CD14-positive monocyte (primary cell): ENCODE data around the gene SPCS2. TPM values are rescaled to one million over a fixed set of nuclear protein-coding genes. Genes with fewer than 3 reads are reported as not detected.

Experiments
- DNase-seq, 3 donors: peaks; one replicate each; pipeline ENCODE4 v3.0.0-alpha.2; 2011 to 2022
- H2AFZ ChIP-seq: 2 replicates; pipeline ENCODE4 v1.6.0; 2012; ENCODE audit warnings: mild to moderate bottlenecking, low read depth, low read length, inconsistent platforms; ENCODE audit not compliant: insufficient read depth, poor library complexity, severe bottlenecking
- H3K27ac ChIP-seq, 2 donors: 1 replicate in 1 of 2; 2 replicates in 1 of 2; pipeline ENCODE4 v1.5.1; 2012 to 2013; ENCODE audit warnings: low read length in 2 of 2, control low read depth in 1 of 2, inconsistent platforms in 1 of 2, low read depth in 1 of 2, mild to moderate bottlenecking in 1 of 2
- H3K27me3 ChIP-seq, 2 donors: one replicate each; pipeline versions ENCODE4 v1.6.0 to v1.6.1; 2011 to 2013; ENCODE audit warnings: low read length in 2 of 2; ENCODE audit not compliant: control insufficient read depth in 2 of 2, insufficient read depth in 2 of 2
- H3K36me3 ChIP-seq, 2 donors: replicated peaks in 1 of 2; 1 replicate in 1 of 2; 2 replicates in 1 of 2; pipeline versions ENCODE4 v1.5.1 to v1.6.1; 2012 to 2013; ENCODE audit warnings: low read length in 2 of 2, control low read depth in 1 of 2, inconsistent platforms in 1 of 2, mild to moderate bottlenecking in 1 of 2; ENCODE audit not compliant: insufficient read depth in 2 of 2, control insufficient read depth in 1 of 2
- H3K4me1 ChIP-seq, 2 donors: 1 replicate in 1 of 2; 2 replicates in 1 of 2; pipeline versions ENCODE4 v1.5.1 to v1.6.1; 2012 to 2013; ENCODE audit warnings: low read length in 2 of 2, control low read depth in 1 of 2, inconsistent platforms in 1 of 2, mild to moderate bottlenecking in 1 of 2, moderate library complexity in 1 of 2; ENCODE audit not compliant: insufficient read depth in 2 of 2, control insufficient read depth in 1 of 2
- H3K4me2 ChIP-seq: replicated peaks from 2 replicates; pipeline ENCODE3; 2012; ENCODE audit warnings: low read length, moderate library complexity, mild to moderate bottlenecking; ENCODE audit not compliant: poor library complexity, severe bottlenecking; ENCODE audit errors: extremely low read depth
- H3K4me3 ChIP-seq, 3 experiments: fragments of 200-600 bp in 1 of 3; sonication (generic) in 1 of 3; replicated peaks in 1 of 3; 1 replicate in 2 of 3; 2 replicates in 1 of 3; pipeline ENCODE4 v1.5.1; 2011 to 2013; ENCODE audit warnings: low read length in 3 of 3, mild to moderate bottlenecking in 3 of 3, control low read depth in 2 of 3, low read depth in 2 of 3, inconsistent platforms in 1 of 3, moderate library complexity in 1 of 3
- H3K79me2 ChIP-seq: 2 replicates; pipeline ENCODE4 v1.6.0; 2012; ENCODE audit warnings: mild to moderate bottlenecking, control low read depth, inconsistent platforms, low read length, moderate library complexity; ENCODE audit not compliant: insufficient read depth
- H3K9ac ChIP-seq: 2 replicates; pipeline ENCODE4 v1.6.0; 2017; ENCODE audit warnings: low read length, mild to moderate bottlenecking; ENCODE audit not compliant: insufficient read depth, poor library complexity, severe bottlenecking
- H3K9me3 ChIP-seq, 2 donors: replicated peaks in 1 of 2; 1 replicate in 1 of 2; 2 replicates in 1 of 2; pipeline versions ENCODE4 v1.5.1 to v1.6.1; 2012 to 2013; ENCODE audit warnings: low read length in 2 of 2, control low read depth in 1 of 2; ENCODE audit not compliant: control insufficient read depth in 1 of 2, insufficient read depth in 1 of 2
- H4K20me1 ChIP-seq: 2 replicates; pipeline ENCODE4 v1.6.0; 2012; ENCODE audit warnings: mild to moderate bottlenecking, low read length, control low read depth, moderate library complexity; ENCODE audit not compliant: insufficient read depth
- H3K27ac Mint-ChIP-seq, 7 donors: one replicate each; pipeline ENCODE4 v1.8.0; 2020; ENCODE audit warnings: mild to moderate bottlenecking in 7 of 7, mixed read lengths in 7 of 7, moderate library complexity in 6 of 7, inconsistent platforms in 2 of 7
- H3K27me3 Mint-ChIP-seq, 3 donors: one replicate each; pipeline ENCODE4 v1.8.0; 2021 to 2022; ENCODE audit warnings: low read depth in 3 of 3, mild to moderate bottlenecking in 3 of 3, mixed read lengths in 3 of 3, moderate library complexity in 3 of 3, inconsistent platforms in 1 of 3
- H3K36me3 Mint-ChIP-seq, 2 donors: one replicate each; pipeline ENCODE4 v1.8.0; 2020; ENCODE audit warnings: mixed read lengths in 2 of 2, inconsistent platforms in 1 of 2, mild to moderate bottlenecking in 1 of 2
- H3K4me1 Mint-ChIP-seq: one replicate; pipeline ENCODE4 v1.8.0; 2020; ENCODE audit warnings: mild to moderate bottlenecking, mixed read lengths
- H3K4me3 Mint-ChIP-seq, 2 donors: one replicate each; pipeline ENCODE4 v1.8.0; 2020; ENCODE audit warnings: mild to moderate bottlenecking in 2 of 2, mixed read lengths in 2 of 2, moderate library complexity in 1 of 2
- H3K9me3 Mint-ChIP-seq, 7 donors: one replicate each; pipeline ENCODE4 v1.8.0; 2020 to 2022; ENCODE audit warnings: mixed read lengths in 7 of 7, mild to moderate bottlenecking in 6 of 7, moderate library complexity in 6 of 7, inconsistent platforms in 2 of 7
- WGBS: methylation state at CpG from one replicate; pipeline ENCODE4 v1.1.5; 2013; ENCODE audit warnings: missing lambda C conversion rate; ENCODE audit not compliant: insufficient coverage; 5-methylcytosine and 5-hydroxymethylcytosine counted together
- intact Hi-C, 2 donors: fragments of 100-400 bp; cut with micrococcal nuclease; formaldehyde crosslinking; loops; one replicate each; pipeline versions ENCODE4 v1.15.0 to v1.15.1; 2023
- polyA plus RNA-seq, 3 donors: library from polyadenylated mRNA; depleted of rRNA in 1 of 3; unstranded in 2 of 3; stranded (reverse) in 1 of 3; fragments of 300-500 nt in 2 of 3; fragments of >200 nt in 1 of 3; fragmentation: Illumina TruSeq in 2 of 3; gene quantifications; 1 replicate in 2 of 3; 2 replicates in 1 of 3; pipeline ENCODE4 v1.2.3, GENCODE V29; 2012 to 2021
- TF ChIP-seq, protein P1 (sequence below): fragments of 200-600 bp; IDR thresholded peaks from one replicate; pipeline ENCODE4 v1.8.0; 2022; ENCODE audit warnings: antibody characterized with exemption, mild to moderate bottlenecking

SPCS2 gene
- polyA plus RNA-seq, 3 donors = 12.4 to 185 (median 150) TPM

- H3K4me3 ChIP-seq = no peak overlapping the region
- peak overlapping the region in 1 of 2 donors; percentile 76 for H3K27ac ChIP-seq
- H3K9ac ChIP-seq = peak overlapping the region; percentile 1
- no CpG with 5 or more reads among the region's 2 CpGs for WGBS
- no peaks in the 10 kb centered on the region for H3K9me3 Mint-ChIP-seq
- H3K4me1 Mint-ChIP-seq = peaks cover 21% of the 10 kb centered on the region
- no peak overlapping the region for H2AFZ ChIP-seq
- no peaks in the 10 kb centered on the region for H3K79me2 ChIP-seq
- no peaks in the 10 kb centered on the region for H4K20me1 ChIP-seq
- H3K36me3 Mint-ChIP-seq = peaks cover 23 to 39% of the 10 kb centered on the region in 2 donors
- H3K9me3 ChIP-seq = no peaks in the 10 kb centered on the region
- H3K4me2 ChIP-seq = no peak overlapping the region
- H3K27me3 ChIP-seq = no peaks in the 10 kb centered on the region
- peaks cover 22 to 39% of the 10 kb centered on the region in 2 donors for H3K36me3 ChIP-seq
- H3K4me3 Mint-ChIP-seq = no peak overlapping the region
- no peaks in the 10 kb centered on the region for H3K27me3 Mint-ChIP-seq
- peak; percentile 34 to 75 (median 50) for DNase-seq
- peak overlapping the region; percentile 12 to 89 (median 67) for H3K27ac Mint-ChIP-seq
- intact Hi-C loops = loop anchor here in 1 of 2 donors (5.0 kb wide), 1 partner anchor 33 kb away; the partner anchor contains the start of genes SPCS2 and XRRA1
- peaks cover 12 to 16% of the 10 kb centered on the region in 2 donors for H3K4me1 ChIP-seq
- TF ChIP-seq, protein P1, sequence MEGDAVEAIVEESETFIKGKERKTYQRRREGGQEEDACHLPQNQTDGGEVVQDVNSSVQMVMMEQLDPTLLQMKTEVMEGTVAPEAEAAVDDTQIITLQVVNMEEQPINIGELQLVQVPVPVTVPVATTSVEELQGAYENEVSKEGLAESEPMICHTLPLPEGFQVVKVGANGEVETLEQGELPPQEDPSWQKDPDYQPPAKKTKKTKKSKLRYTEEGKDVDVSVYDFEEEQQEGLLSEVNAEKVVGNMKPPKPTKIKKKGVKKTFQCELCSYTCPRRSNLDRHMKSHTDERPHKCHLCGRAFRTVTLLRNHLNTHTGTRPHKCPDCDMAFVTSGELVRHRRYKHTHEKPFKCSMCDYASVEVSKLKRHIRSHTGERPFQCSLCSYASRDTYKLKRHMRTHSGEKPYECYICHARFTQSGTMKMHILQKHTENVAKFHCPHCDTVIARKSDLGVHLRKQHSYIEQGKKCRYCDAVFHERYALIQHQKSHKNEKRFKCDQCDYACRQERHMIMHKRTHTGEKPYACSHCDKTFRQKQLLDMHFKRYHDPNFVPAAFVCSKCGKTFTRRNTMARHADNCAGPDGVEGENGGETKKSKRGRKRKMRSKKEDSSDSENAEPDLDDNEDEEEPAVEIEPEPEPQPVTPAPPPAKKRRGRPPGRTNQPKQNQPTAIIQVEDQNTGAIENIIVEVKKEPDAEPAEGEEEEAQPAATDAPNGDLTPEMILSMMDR = no peak
Measured at GRCh38 chr11:74980634-74981033, 31.6 kb downstream of the SPCS2 start.

DNA sequence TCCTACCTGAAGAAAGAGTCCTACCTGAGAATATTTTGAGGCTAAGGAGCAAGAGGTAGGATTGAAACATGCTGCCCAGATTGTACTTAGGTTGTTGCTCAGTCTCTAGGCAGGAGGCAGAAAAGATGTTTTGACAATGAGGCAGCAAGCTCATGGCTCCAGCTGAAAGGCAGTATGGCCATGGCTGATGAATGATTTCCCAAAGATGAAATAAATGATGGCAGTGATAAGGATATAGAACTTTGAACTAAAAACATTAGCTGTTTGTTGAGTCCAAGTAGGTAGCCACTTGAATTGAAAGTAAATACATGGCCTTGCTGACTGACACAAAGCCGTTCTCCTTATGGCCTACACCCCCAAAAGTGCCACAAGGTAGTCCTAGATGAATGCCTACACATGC, 32.8 kb downstream of the SPCS2 start:
- Mint-ChIP-seq H3K27ac (no peak overlapping the region), H3K4me1 (peaks cover 21% of the 10 kb centered on the region), H3K36me3 (peaks cover 13 to 29% of the 10 kb centered on the region in 2 donors), H3K4me3 (no peak overlapping the region), H3K27me3 (no peaks in the 10 kb centered on the region), H3K9me3 (no peaks in the 10 kb centered on the region)
- no CpG with 5 or more reads among the region's 1 CpG for WGBS
- H4K20me1 ChIP-seq = no peaks in the 10 kb centered on the region
- no peaks in the 10 kb centered on the region for H3K27me3 ChIP-seq
- H2AFZ ChIP-seq = no peak overlapping the region
- H3K4me2 ChIP-seq = no peak overlapping the region
- intact Hi-C loops = loop anchor here in 1 of 2 donors (5.0 kb wide), 1 partner anchor 35 kb away; the partner anchor contains the start of genes SPCS2 and XRRA1
- no peak for DNase-seq
- H3K4me1 ChIP-seq = peaks cover 12 to 16% of the 10 kb centered on the region in 2 donors
- TF ChIP-seq, protein P1 = no peak
- H3K79me2 ChIP-seq = no peaks in the 10 kb centered on the region
- H3K4me3 ChIP-seq = no peak overlapping the region
- peaks cover 11 to 27% of the 10 kb centered on the region in 2 donors for H3K36me3 ChIP-seq
- H3K9me3 ChIP-seq = no peaks in the 10 kb centered on the region
- no peak overlapping the region for H3K9ac ChIP-seq
- no peak overlapping the region for H3K27ac ChIP-seq
